Measurements from ENCODE around the gene AMBRA1. TPM values are rescaled to one million over a fixed set of nuclear protein-coding genes. Genes with fewer than 3 reads are reported as not detected.

Gene AMBRA1
- total and polyA plus RNA-seq, 2 of the 8 experiments (the other 6 are each of a cell fraction or from before 2014, with no cell fraction given) = 14.2 to 37.4 TPM

- no peak overlapping the region for H2BK120ac ChIP-seq (replicated peaks; ENCODE audit: low read depth, low read length)
- no peak overlapping the region for H2AK5ac ChIP-seq (ENCODE audit: low read depth, low read length)
- H2BK15ac ChIP-seq (ENCODE audit: low read length) = no peak overlapping the region
- H3K9ac ChIP-seq (replicated peaks in 1 of 4; ENCODE audit: extremely low read depth in 1 of 4, low read depth in 3 of 4, low read length in 3 of 4) = no peak overlapping the region
- H4K5ac ChIP-seq (ENCODE audit: insufficient read length, low read depth, low read length) = no peak overlapping the region
- no peak for FAIRE-seq
- H2AFZ ChIP-seq (ENCODE audit: low read length) = no peak overlapping the region
- no peak overlapping the region for H4K8ac ChIP-seq (ENCODE audit: extremely low read depth, insufficient read depth, low read length)
- H3K79me1 ChIP-seq (ENCODE audit: low read depth, low read length) = no peaks in the 10 kb centered on the region; the same call in 1 of the 2 replicates
- no peak overlapping the region for H3K14ac ChIP-seq (ENCODE audit: insufficient read length)
- no peak overlapping the region for H2BK5ac ChIP-seq (ENCODE audit: low read depth, low read length)
- no peaks in the 10 kb centered on the region for H3K27me3 ChIP-seq (replicated peaks in 1 of 4; ENCODE audit: control insufficient read depth in 3 of 4, extremely low read depth in 1 of 4, insufficient read depth in 3 of 4, low read length in 3 of 4)
- H3K9me3 ChIP-seq (ENCODE audit: insufficient read depth in 2 of 2, low read depth in 1 of 2, low read length in 1 of 2) = no peaks in the 10 kb centered on the region
- H3K36me3 ChIP-seq (ENCODE audit: control insufficient read depth in 2 of 4, insufficient read depth in 4 of 4, low read length in 3 of 4) = peaks cover 9 to 20% (median 14%) of the 10 kb centered on the region in 4 experiments
- H3K4me1 ChIP-seq (replicated peaks in 1 of 4; ENCODE audit: control insufficient read depth in 3 of 4, insufficient read depth in 4 of 4, low read length in 3 of 4) = no peaks in the 10 kb centered on the region
- peaks cover 0 to 2% of the 10 kb centered on the region in 2 experiments for H4K20me1 ChIP-seq (replicated peaks in 1 of 2; ENCODE audit: control insufficient read depth in 1 of 2, insufficient read depth in 2 of 2, low read length in 2 of 2)
- no peak overlapping the region for H3K27ac ChIP-seq (ENCODE audit: low read depth, low read length)
- H3K18ac ChIP-seq (ENCODE audit: extremely low read depth, low read length) = no peak overlapping the region
- ChIA-PET POLR2A (ENCODE audit: partially characterized antibody) (interaction anchor here (1.3 kb wide), 2 partner anchors 13 to 70 kb away, joined by 3 to 4 read pairs; no protein-coding TSS in a partner anchor), CTCF (ENCODE audit: partially characterized antibody) (interaction anchor here (0.5 to 4.6 kb wide), 8 partner anchors 9 to 159 kb away, joined by 3 to 17 read pairs (median 4); no protein-coding TSS in a partner anchor)
- H3K56ac ChIP-seq (replicated peaks; ENCODE audit: insufficient read length, low read depth, low read length) = no peak overlapping the region
- peaks cover 0 to 24% of the 10 kb centered on the region in 2 experiments; a peak in 2 of 4 replicates for H3K79me2 ChIP-seq (ENCODE audit: control insufficient read depth in 1 of 2, insufficient read depth in 2 of 2, low read length in 2 of 2)
- H3K23me2 ChIP-seq (ENCODE audit: low read depth, low read length) = no peaks in the 10 kb centered on the region
- H2BK12ac ChIP-seq (ENCODE audit: low read depth, low read length) = no peak overlapping the region
- H3K4me3 ChIP-seq (ENCODE audit: extremely low read depth in 1 of 4, insufficient read depth in 2 of 4, low read depth in 3 of 4, low read length in 4 of 4) = no peak overlapping the region
- no peak overlapping the region for H4K91ac ChIP-seq (replicated peaks; ENCODE audit: insufficient read length, low read length)
- TF ChIP-seq CBX8 (IDR thresholded peaks at IDR 0.05; ENCODE audit: borderline replicate concordance, low read depth, low read length) = no peak
- no peak for TF ChIP-seq KDM1A (IDR thresholded peaks at IDR 0.05; ENCODE audit: borderline replicate concordance, low read length)
- TF ChIP-seq BCL11A (IDR thresholded peaks at IDR 0.05; ENCODE audit: low read depth in 2 of 2, low read length in 2 of 2) = no peak
- TF ChIP-seq SIN3A (conservative IDR thresholded peaks at IDR 0.05 in 1 of 2, IDR thresholded peaks at IDR 0.05 in 1 of 2; ENCODE audit: low read depth in 1 of 2, low read length in 2 of 2) = no peak
- TF ChIP-seq SRF (IDR thresholded peaks at IDR 0.05; ENCODE audit: low read depth, low read length) = no peak
- no peak for TF ChIP-seq RFX5 (IDR thresholded peaks at IDR 0.05; ENCODE audit: borderline replicate concordance, low read depth, low read length)
- no peak for TF ChIP-seq CHD2 (IDR thresholded peaks at IDR 0.05; ENCODE audit: low read length)
- no peak for TF ChIP-seq RBBP5 (IDR thresholded peaks at IDR 0.05; ENCODE audit: borderline replicate concordance, low read depth, low read length)
- H3K4me2 ChIP-seq (ENCODE audit: insufficient read depth in 1 of 2, low read depth in 2 of 2, low read length in 2 of 2) = no peak overlapping the region
- no peak for DNase-seq (ENCODE audit: low read depth in 1 of 2, low spot score in 2 of 2)
- WGBS, 2 experiments (ENCODE audit: extremely low coverage in 1 of 2, insufficient coverage in 1 of 2, insufficient read length in 1 of 2, insufficient replicate concordance in 2 of 2, low coverage in 1 of 2, low lambda C conversion rate in 2 of 2, missing lambda C conversion rate in 1 of 2) = 94% methylated on average over 5 of the region's 5 CpGs; no CpG with 5 or more reads in 1 of the 2 experiments
- no peak overlapping the region for H3K4ac ChIP-seq (replicated peaks; ENCODE audit: insufficient read length, low read depth, low read length)
- H2BK20ac ChIP-seq (ENCODE audit: low read length) = no peak overlapping the region
- no peak overlapping the region for H3K23ac ChIP-seq (ENCODE audit: insufficient read length)
These were observed 46.2 kb downstream of the AMBRA1 start for GRCh38 chr11:46547579-46547978.

All from H1 (cell line).